Neuronal stem cell (in vitro differentiated cells): ENCODE results near the gene FOXE1.

Experiments used
- DNase-seq: peaks from one replicate; pipeline ENCODE4 v3.0.0-alpha.2; 2013; ENCODE audit warnings: low spot score
- H2AFZ ChIP-seq: one replicate; pipeline ENCODE4 v1.6.1; 2013; ENCODE audit warnings: mild to moderate bottlenecking, low read length, inconsistent platforms
- H2AK5ac ChIP-seq: 2 replicates; pipeline ENCODE4 v1.6.1; 2013; ENCODE audit warnings: low read depth, mild to moderate bottlenecking, inconsistent platforms, low read length, moderate library complexity, mixed read lengths
- H2BK120ac ChIP-seq: 2 replicates; pipeline ENCODE4 v1.6.1; 2013; ENCODE audit warnings: low read depth, mild to moderate bottlenecking, inconsistent platforms, low read length, moderate library complexity, mixed read lengths
- H2BK12ac ChIP-seq: one replicate; pipeline ENCODE4 v1.6.1; 2013; ENCODE audit warnings: low read length, inconsistent platforms
- H2BK15ac ChIP-seq: 2 replicates; pipeline ENCODE4 v1.6.1; 2013; ENCODE audit warnings: mild to moderate bottlenecking, low read length, inconsistent platforms, mixed read lengths
- H2BK5ac ChIP-seq: one replicate; pipeline ENCODE4 v1.6.1; 2013; ENCODE audit warnings: inconsistent platforms, mild to moderate bottlenecking, low read length, moderate library complexity
- H3K14ac ChIP-seq: one replicate; pipeline ENCODE4 v1.6.1; 2013; ENCODE audit warnings: low read length, inconsistent platforms
- H3K18ac ChIP-seq: 2 replicates; pipeline ENCODE4 v1.6.1; 2013; ENCODE audit warnings: low read length, inconsistent platforms
- H3K23ac ChIP-seq: 2 replicates; pipeline ENCODE4 v1.6.1; 2013; ENCODE audit warnings: low read depth, mild to moderate bottlenecking, mixed read lengths, low read length, inconsistent platforms; ENCODE audit not compliant: poor library complexity
- H3K27ac ChIP-seq: replicated peaks from 3 replicates; pipeline ENCODE4 v1.5.1; 2013; ENCODE audit warnings: low read length, inconsistent platforms
- H3K27me3 ChIP-seq, 3 experiments: 2 replicates each; pipeline ENCODE4 v1.6.1; 2013; ENCODE audit warnings: low read length in 3 of 3, mild to moderate bottlenecking in 2 of 3, inconsistent platforms in 1 of 3, low read depth in 1 of 3, mixed read lengths in 1 of 3, moderate library complexity in 1 of 3; ENCODE audit not compliant: control insufficient read depth in 3 of 3, insufficient read depth in 3 of 3
- H3K36me3 ChIP-seq, 2 donors: replicated peaks in 1 of 2; 2 replicates each; pipeline ENCODE4 v1.6.1; 2013; ENCODE audit warnings: low read length in 2 of 2; ENCODE audit not compliant: control insufficient read depth in 2 of 2, insufficient read depth in 2 of 2
- H3K4ac ChIP-seq: 2 replicates; pipeline ENCODE4 v1.6.1; 2013; ENCODE audit warnings: inconsistent platforms, mild to moderate bottlenecking, low read length, moderate library complexity
- H3K4me1 ChIP-seq, 2 donors: 1 replicate in 1 of 2; 2 replicates in 1 of 2; pipeline ENCODE4 v1.6.1; 2013; ENCODE audit warnings: low read length in 2 of 2, low read depth in 1 of 2; ENCODE audit not compliant: control insufficient read depth in 2 of 2, insufficient read depth in 1 of 2
- H3K4me2 ChIP-seq: one replicate; pipeline ENCODE4 v1.6.1; 2013; ENCODE audit warnings: mild to moderate bottlenecking, low read length, inconsistent platforms; ENCODE audit not compliant: insufficient read depth, poor library complexity, severe bottlenecking
- H3K4me3 ChIP-seq, 2 donors: 2 replicates each; pipeline ENCODE4 v1.5.1; 2013; ENCODE audit warnings: low read length in 2 of 2, mild to moderate bottlenecking in 2 of 2, inconsistent platforms in 1 of 2, moderate library complexity in 1 of 2
- H3K79me1 ChIP-seq: one replicate; pipeline ENCODE4 v1.6.1; 2013; ENCODE audit warnings: low read depth, mild to moderate bottlenecking, inconsistent platforms, low read length, moderate library complexity
- H3K9ac ChIP-seq: one replicate; pipeline ENCODE4 v1.6.1; 2013; ENCODE audit warnings: mild to moderate bottlenecking, low read depth, low read length, inconsistent platforms; ENCODE audit not compliant: poor library complexity
- H3K9me3 ChIP-seq, 2 donors: replicated peaks in 1 of 2; 2 replicates each; pipeline versions ENCODE3 to v1.6.1; 2013; ENCODE audit warnings: low read length in 2 of 2, mild to moderate bottlenecking in 2 of 2, inconsistent platforms in 1 of 2, low read depth in 1 of 2, mixed read lengths in 1 of 2, moderate library complexity in 1 of 2; ENCODE audit not compliant: control insufficient read depth in 2 of 2, insufficient read depth in 1 of 2
- H4K8ac ChIP-seq: one replicate; pipeline ENCODE4 v1.6.1; 2013; ENCODE audit warnings: low read depth, mild to moderate bottlenecking, inconsistent platforms, low read length, moderate library complexity
- H4K91ac ChIP-seq: one replicate; pipeline ENCODE4 v1.6.1; 2013; ENCODE audit warnings: low read length, low read depth, mild to moderate bottlenecking, inconsistent platforms; ENCODE audit not compliant: poor library complexity
- WGBS, 2 donors: extraction: QIAGEN DNeasy Blood & Tissue Kit; methylation state at CpG; one replicate each; pipeline ENCODE4 v1.1.7; 2013; ENCODE audit warnings: missing lambda C conversion rate in 2 of 2, mixed read lengths in 1 of 2; ENCODE audit not compliant: insufficient read length in 2 of 2, insufficient replicate concordance in 1 of 2; ENCODE audit errors: extremely low coverage in 2 of 2; 5-methylcytosine and 5-hydroxymethylcytosine counted together

Gene FOXE1

GRCh38 chr9:97866300-97866699, 13.3 kb downstream of the FOXE1 start:
- no peak overlapping the region for H3K18ac ChIP-seq
- no peak overlapping the region for H3K4me2 ChIP-seq
- no CpG with 5 or more reads among the region's 1 CpG for WGBS, 2 donors
- H3K36me3 ChIP-seq, result no peaks in the 10 kb centered on the region
- no peak overlapping the region for H4K91ac ChIP-seq
- H3K14ac ChIP-seq, result no peak overlapping the region
- H3K4ac ChIP-seq, result no peak overlapping the region
- no peak overlapping the region for H3K4me3 ChIP-seq
- H2AFZ ChIP-seq, result no peak overlapping the region
- H3K79me1 ChIP-seq, result no peaks in the 10 kb centered on the region
- H2BK120ac ChIP-seq, result no peak overlapping the region
- H3K9ac ChIP-seq, result no peak overlapping the region
- H2BK15ac ChIP-seq, result no peak overlapping the region
- H3K23ac ChIP-seq, result no peak overlapping the region
- no peak for DNase-seq
- peaks cover 0 to 45% (median 0%) of the 10 kb centered on the region in 3 experiments for H3K27me3 ChIP-seq
- no peaks in the 10 kb centered on the region for H3K9me3 ChIP-seq
- H3K4me1 ChIP-seq, result peaks cover 0 to 4% of the 10 kb centered on the region in 2 donors
- no peak overlapping the region for H2AK5ac ChIP-seq
- H3K27ac ChIP-seq, result no peak overlapping the region
- H2BK12ac ChIP-seq, result no peak overlapping the region
- no peak overlapping the region for H4K8ac ChIP-seq
- H2BK5ac ChIP-seq, result no peak overlapping the region

GRCh38 chr9:97866848-97867247, 13.8 kb downstream of the FOXE1 start:
- Histone ChIP-seq H3K79me1 (no peaks in the 10 kb centered on the region), H2AFZ (no peak overlapping the region), H2BK12ac (no peak overlapping the region), H2BK120ac (no peak overlapping the region), H3K23ac (no peak overlapping the region), H4K8ac (no peak overlapping the region), H3K9me3 (no peaks in the 10 kb centered on the region), H3K4me2 (no peak overlapping the region), H3K4me1 (peaks cover 0 to 4% of the 10 kb centered on the region in 2 donors), H3K27ac (no peak overlapping the region), H2BK15ac (no peak overlapping the region), H3K14ac (no peak overlapping the region), H3K18ac (no peak overlapping the region), H3K27me3 (peaks cover 0 to 42% (median 0%) of the 10 kb centered on the region in 3 experiments), H2AK5ac (no peak overlapping the region), H3K4me3 (no peak overlapping the region), H3K36me3 (no peaks in the 10 kb centered on the region), H4K91ac (no peak overlapping the region), H3K4ac (no peak overlapping the region), H2BK5ac (no peak overlapping the region), H3K9ac (no peak overlapping the region)
- no peak for DNase-seq

- Histone ChIP-seq H3K79me1 (no peaks in the 10 kb centered on the region), H2BK120ac (no peak overlapping the region), H3K4me2 (no peak overlapping the region), H2AFZ (no peak overlapping the region), H2BK5ac (no peak overlapping the region), H3K4ac (no peak overlapping the region), H2AK5ac (no peak overlapping the region), H2BK12ac (no peak overlapping the region), H3K18ac (no peak overlapping the region), H3K23ac (no peak overlapping the region), H3K27me3 (peaks cover 0 to 22% (median 0%) of the 10 kb centered on the region in 3 experiments), H3K27ac (no peak overlapping the region), H3K4me1 (peaks cover 0 to 4% of the 10 kb centered on the region in 2 donors), H2BK15ac (no peak overlapping the region), H3K9ac (no peak overlapping the region), H4K91ac (no peak overlapping the region), H3K14ac (no peak overlapping the region), H3K36me3 (no peaks in the 10 kb centered on the region), H4K8ac (no peak overlapping the region), H3K9me3 (no peaks in the 10 kb centered on the region), H3K4me3 (no peak overlapping the region)
- DNase-seq, result no peak
- WGBS, 2 donors, result no CpG with 5 or more reads among the region's 3 CpGs
Observed at GRCh38 chr9:97868859-97869258, 15.8 kb downstream of the FOXE1 start.

- no peak overlapping the region for H3K14ac ChIP-seq
- WGBS, 2 donors, result no CpG with 5 or more reads among the region's 3 CpGs
Observed at GRCh38 chr9:97873425-97873824, 20.4 kb downstream of the FOXE1 start.

More at GRCh38 chr9:97873425-97873824, 20.4 kb downstream of the FOXE1 start:
- Histone ChIP-seq H3K4me1 (peaks cover 0 to 8% of the 10 kb centered on the region in 2 donors), H3K23ac (no peak overlapping the region), H2BK120ac (no peak overlapping the region), H2BK12ac (no peak overlapping the region), H3K4ac (no peak overlapping the region), H3K4me2 (no peak overlapping the region), H3K18ac (no peak overlapping the region), H3K27ac (no peak overlapping the region), H3K4me3 (no peak overlapping the region), H2AFZ (no peak overlapping the region), H4K8ac (no peak overlapping the region), H3K27me3 (peaks cover 0 to 10% (median 0%) of the 10 kb centered on the region in 3 experiments), H4K91ac (no peak overlapping the region), H2BK15ac (no peak overlapping the region), H2AK5ac (no peak overlapping the region), H3K36me3 (no peaks in the 10 kb centered on the region), H3K79me1 (no peaks in the 10 kb centered on the region), H2BK5ac (no peak overlapping the region), H3K9me3 (no peaks in the 10 kb centered on the region), H3K9ac (no peak overlapping the region)
- DNase-seq, result no peak
